Fibroblast of lung (primary cell): Measurements from ENCODE around the gene HERC2. TPM values are rescaled to one million over a fixed set of nuclear protein-coding genes. Genes with fewer than 3 reads are reported as not detected.
"Not testable (repeated sequence)": the region's sequence is repeated elsewhere in the genome, so short reads cannot be mapped to it uniquely, and the experiment has no call there.

ENCODE experiments used
- DNase-seq, 2 donors: peaks; one replicate each; pipeline versions ENCODE4 v3.0.0 to v3.0.0-alpha.2; 2010; ENCODE audit warnings: low read depth in 2 of 2
- H2AFZ ChIP-seq: 2 replicates; pipeline ENCODE4 v1.5.1; 2012; ENCODE audit warnings: low read length, control low read depth, inconsistent platforms
- H3K27ac ChIP-seq: 2 replicates; pipeline ENCODE4 v1.5.1; 2011; ENCODE audit warnings: low read length, control low read depth; ENCODE audit not compliant: insufficient read depth
- H3K27me3 ChIP-seq: 2 replicates; pipeline ENCODE4 v1.5.1; 2011; ENCODE audit warnings: mild to moderate bottlenecking, low read length; ENCODE audit not compliant: control insufficient read depth, insufficient read depth
- H3K36me3 ChIP-seq: 2 replicates; pipeline ENCODE4 v1.5.1; 2011; ENCODE audit warnings: low read length; ENCODE audit not compliant: control insufficient read depth, insufficient read depth
- H3K4me1 ChIP-seq: 2 replicates; pipeline ENCODE4 v1.5.1; 2011; ENCODE audit warnings: low read length; ENCODE audit not compliant: control insufficient read depth, insufficient read depth; ENCODE audit errors: extremely low read depth
- H3K4me2 ChIP-seq: 2 replicates; pipeline ENCODE4 v1.5.1; 2011; ENCODE audit warnings: low read length, control low read depth; ENCODE audit not compliant: insufficient read depth; ENCODE audit errors: extremely low read depth
- H3K4me3 ChIP-seq, 4 experiments: fragments of 200-600 bp in 1 of 4; sonication (generic) in 1 of 4; replicated peaks in 1 of 4; 2 replicates each; pipeline ENCODE4 v1.5.1; 2011 to 2016; ENCODE audit warnings: low read length in 4 of 4, low read depth in 3 of 4, mild to moderate bottlenecking in 3 of 4, control low read depth in 2 of 4, inconsistent platforms in 1 of 4, mixed read lengths in 1 of 4; ENCODE audit not compliant: insufficient read depth in 1 of 4; ENCODE audit errors: control extremely low read depth in 1 of 4
- H3K79me2 ChIP-seq: 2 replicates; pipeline ENCODE4 v1.5.1; 2012; ENCODE audit warnings: mild to moderate bottlenecking, low read length, inconsistent platforms; ENCODE audit not compliant: control insufficient read depth, insufficient read depth
- H3K9ac ChIP-seq: 2 replicates; pipeline ENCODE4 v1.5.1; 2011; ENCODE audit warnings: mild to moderate bottlenecking, low read length, control low read depth; ENCODE audit not compliant: insufficient read depth
- H3K9me3 ChIP-seq: 2 replicates; pipeline ENCODE4 v1.5.1; 2012; ENCODE audit warnings: low read depth, low read length; ENCODE audit not compliant: control insufficient read depth, insufficient read depth
- H4K20me1 ChIP-seq: 2 replicates; pipeline ENCODE4 v1.5.1; 2011; ENCODE audit warnings: low read length; ENCODE audit not compliant: control insufficient read depth, insufficient read depth; ENCODE audit errors: extremely low read depth
- polyA minus RNA-seq: library from RNA; depleted of rRNA, polyadenylated mRNA; stranded (reverse); fragments of >200 nt; gene quantifications from 2 replicates; pipeline ENCODE4 v1.2.3, GENCODE V29; 2011; ENCODE audit warnings: low replicate concordance
- polyA plus RNA-seq, 2 donors: library from polyadenylated mRNA; depleted of rRNA in 1 of 2; stranded (reverse) in 1 of 2; unstranded in 1 of 2; fragments of >200 nt; gene quantifications; 2 replicates each; pipeline ENCODE4 v1.2.1, GENCODE V29; 2011 to 2012; ENCODE audit warnings: missing spikeins in 1 of 2
- total RNA-seq: library from RNA; depleted of rRNA; stranded (reverse); fragments of >200 nt; gene quantifications from 2 replicates; pipeline ENCODE4 v1.2.1, GENCODE V29; 2014

HERC2 gene
- total RNA-seq = 37.0 and 55.8 TPM in 2 replicates
- polyA plus RNA-seq = 12.4 and 16.7 TPM in 2 replicates
- polyA plus RNA-seq (2012) = 19.5 and 29.6 TPM in 2 replicates
- 106 and 112 TPM in 2 replicates for polyA minus RNA-seq

- H3K4me3 ChIP-seq = peak within 1 kb of the TSS in 2 of 4 experiments; percentile 44 to 58
- peak within 1 kb of the TSS; percentile 13 for H3K4me2 ChIP-seq
- H4K20me1 ChIP-seq, H3K36me3 ChIP-seq, DNase-seq, H3K27me3 ChIP-seq, H3K4me1 ChIP-seq, H3K9me3 ChIP-seq, H3K27ac ChIP-seq, H2AFZ ChIP-seq, H3K79me2 ChIP-seq: not testable (repeated sequence)
- H3K9ac ChIP-seq = peak within 1 kb of the TSS; percentile 16
Observed at GRCh38 chr15:28322129-28322588, at the start of gene HERC2. HERC2 (minus strand) TSS chr15:28322179; CDS start chr15:28321433, 746 bp downstream.

GRCh38 chr15:28365502-28365901, 43.5 kb upstream of the HERC2 start:
- not testable (repeated sequence) for H3K36me3 ChIP-seq, H3K27me3 ChIP-seq, H3K4me2 ChIP-seq, H3K79me2 ChIP-seq, H4K20me1 ChIP-seq, H3K9me3 ChIP-seq, H2AFZ ChIP-seq, H3K27ac ChIP-seq, DNase-seq, H3K4me3 ChIP-seq, H3K4me1 ChIP-seq, H3K9ac ChIP-seq

GRCh38 chr15:28357984-28358383, 36.0 kb upstream of the HERC2 start, which contains the start of gene GOLGA6L24:
GOLGA6L24 (minus strand) TSS chr15:28358084; CDS start chr15:28358023, 61 bp downstream.
- H3K9me3 ChIP-seq, H3K9ac ChIP-seq, H2AFZ ChIP-seq, DNase-seq, H3K27ac ChIP-seq, H3K4me3 ChIP-seq, H3K36me3 ChIP-seq, H3K4me1 ChIP-seq, H3K27me3 ChIP-seq, H3K79me2 ChIP-seq, H3K4me2 ChIP-seq, H4K20me1 ChIP-seq: not testable (repeated sequence)

- not testable (repeated sequence) for H2AFZ ChIP-seq, H3K27me3 ChIP-seq, H3K27ac ChIP-seq, H3K79me2 ChIP-seq, H3K9me3 ChIP-seq, H3K4me1 ChIP-seq, DNase-seq, H3K36me3 ChIP-seq, H4K20me1 ChIP-seq
- Histone ChIP-seq H3K4me2 (peak overlapping the region; percentile 13), H3K9ac (peak overlapping the region; percentile 16), H3K4me3 (peak overlapping the region in 2 of 4 experiments; percentile 44 to 58)
Observed at GRCh38 chr15:28321358-28322078, 461 bp downstream of the HERC2 start.

GRCh38 chr15:28319725-28320124, 2.3 kb downstream of the HERC2 start:
- DNase-seq, H3K36me3 ChIP-seq, H3K27ac ChIP-seq, H3K79me2 ChIP-seq, H4K20me1 ChIP-seq, H3K9ac ChIP-seq, H3K27me3 ChIP-seq, H3K9me3 ChIP-seq, H3K4me2 ChIP-seq, H2AFZ ChIP-seq, H3K4me3 ChIP-seq, H3K4me1 ChIP-seq: not testable (repeated sequence)

- H3K4me1 ChIP-seq, H3K79me2 ChIP-seq, H2AFZ ChIP-seq, H3K36me3 ChIP-seq, DNase-seq, H3K4me2 ChIP-seq, H3K27me3 ChIP-seq, H3K4me3 ChIP-seq, H3K9ac ChIP-seq, H3K9me3 ChIP-seq, H4K20me1 ChIP-seq, H3K27ac ChIP-seq: not testable (repeated sequence)
Observed at GRCh38 chr15:28318828-28319227, 3.2 kb downstream of the HERC2 start.
